A204.1 (cell line): Measurements from ENCODE around the gene CR2.
A peak's percentile ranks its signal among the peaks of the same experiment; 100 is the strongest.
"Not testable (repeated sequence)": the region's sequence is repeated elsewhere in the genome, so short reads cannot be mapped to it uniquely, and the experiment has no call there.

Experiments
- FAIRE-seq: peaks from 2 replicates; lab custom pipeline; 2012; peaks lifted over from hg19 to GRCh38; lab: Jason Lieb, UNC

The CR2 gene

GRCh38 chr1:207504438-207504837 is 50.3 kb downstream of the CR2 start:
- FAIRE-seq: no peak

GRCh38 chr1:207510444-207510843 is 56.3 kb downstream of the CR2 start:
- FAIRE-seq: no peak

GRCh38 chr1:207514890-207515289 is 60.8 kb downstream of the CR2 start:
- peak; percentile 59 for FAIRE-seq

- FAIRE-seq: no peak
Observed at GRCh38 chr1:207516729-207517128, 62.6 kb downstream of the CR2 start.

GRCh38 chr1:207518608-207519236 is 64.6 kb downstream of the CR2 start:
- no peak for FAIRE-seq

GRCh38 chr1:207519505-207520399 is 65.6 kb downstream of the CR2 start:
- no peak for FAIRE-seq

- FAIRE-seq: not testable (repeated sequence)
Observed at GRCh38 chr1:207520400-207521345, 66.5 kb downstream of the CR2 start.

GRCh38 chr1:207525239-207525638 is 71.1 kb downstream of the CR2 start:
- not testable (repeated sequence) for FAIRE-seq

- not testable (repeated sequence) for FAIRE-seq
Observed at GRCh38 chr1:207528401-207528800, 74.3 kb downstream of the CR2 start.

- FAIRE-seq: not testable (repeated sequence)
Observed at GRCh38 chr1:207536263-207536662, 82.1 kb downstream of the CR2 start.
